Neural crest cell (in vitro differentiated cells): ENCODE results near the gene CD47. TPM values are rescaled to one million over a fixed set of nuclear protein-coding genes. Genes with fewer than 3 reads are reported as not detected.

Experiments used
- DNase-seq: peaks from one replicate; pipeline ENCODE4 v3.0.0; 2021; ENCODE audit warnings: low read depth, mixed read lengths, low spot score
- H3K27ac Mint-ChIP-seq: one replicate; pipeline ENCODE4 v1.8.0; 2021; ENCODE audit warnings: mild to moderate bottlenecking, mixed read lengths; ENCODE audit not compliant: unreplicated experiment
- H3K27me3 Mint-ChIP-seq: 2 replicates; pipeline ENCODE4 v1.8.0; 2021; ENCODE audit warnings: low read depth, mild to moderate bottlenecking, mixed read lengths
- H3K36me3 Mint-ChIP-seq: 2 replicates; pipeline ENCODE4 v1.8.0; 2021; ENCODE audit warnings: low read depth, mild to moderate bottlenecking, mixed read lengths
- H3K4me1 Mint-ChIP-seq: 2 replicates; pipeline ENCODE4 v1.8.0; 2021; ENCODE audit warnings: mixed read lengths
- H3K4me3 Mint-ChIP-seq: one replicate; pipeline ENCODE4 v1.8.0; 2021; ENCODE audit warnings: mild to moderate bottlenecking, mixed read lengths
- H3K9me3 Mint-ChIP-seq: 2 replicates; pipeline ENCODE4 v1.8.0; 2021; ENCODE audit warnings: mixed read lengths
- CTCF ChIP-seq: fragments of 200-600 bp; sonication (generic); conservative IDR thresholded peaks from 2 replicates; pipeline ENCODE4 v1.5.0; 2021; ENCODE audit warnings: antibody characterized with exemption, mild to moderate bottlenecking
- total RNA-seq: library from RNA; stranded (reverse); gene quantifications from 2 replicates; pipeline ENCODE4 v1.2.1, GENCODE V29; 2021

The CD47 gene
- total RNA-seq, 1 donor from 2014 or later = 48.3 TPM

GRCh38 chr3:108001457-108001856 lies 89.4 kb downstream of the CD47 start:
- no peak for TF ChIP-seq CTCF
- no peaks in the 10 kb centered on the region for H3K36me3 Mint-ChIP-seq
- H3K4me1 Mint-ChIP-seq = peaks cover 10% of the 10 kb centered on the region
- H3K27me3 Mint-ChIP-seq = no peaks in the 10 kb centered on the region
- no peak overlapping the region for H3K4me3 Mint-ChIP-seq
- no peak for DNase-seq
- peaks cover 5% of the 10 kb centered on the region for H3K9me3 Mint-ChIP-seq
- no peak overlapping the region for H3K27ac Mint-ChIP-seq

- H3K4me3 Mint-ChIP-seq = no peak overlapping the region
- H3K4me1 Mint-ChIP-seq = peaks cover 17% of the 10 kb centered on the region
- H3K27ac Mint-ChIP-seq = no peak overlapping the region
- H3K27me3 Mint-ChIP-seq = no peaks in the 10 kb centered on the region
- no peak for TF ChIP-seq CTCF
- peaks cover 5% of the 10 kb centered on the region for H3K9me3 Mint-ChIP-seq
- no peak for DNase-seq
- H3K36me3 Mint-ChIP-seq = no peaks in the 10 kb centered on the region
These were observed 91.5 kb downstream of the CD47 start for GRCh38 chr3:107999215-107999775.

GRCh38 chr3:107997671-107998070 lies 93.2 kb downstream of the CD47 start:
- no peak overlapping the region for H3K4me3 Mint-ChIP-seq
- H3K27me3 Mint-ChIP-seq = no peaks in the 10 kb centered on the region
- DNase-seq = no peak
- TF ChIP-seq CTCF = no peak
- no peaks in the 10 kb centered on the region for H3K36me3 Mint-ChIP-seq
- peaks cover 5% of the 10 kb centered on the region for H3K9me3 Mint-ChIP-seq
- peaks cover 17% of the 10 kb centered on the region for H3K4me1 Mint-ChIP-seq
- H3K27ac Mint-ChIP-seq = no peak overlapping the region

- no peak for TF ChIP-seq CTCF
- Mint-ChIP-seq H3K36me3 (no peaks in the 10 kb centered on the region), H3K4me1 (peaks cover 17% of the 10 kb centered on the region), H3K4me3 (no peak overlapping the region), H3K9me3 (peaks cover 5% of the 10 kb centered on the region), H3K27me3 (no peaks in the 10 kb centered on the region), H3K27ac (no peak overlapping the region)
- no peak for DNase-seq
These were observed 95.0 kb downstream of the CD47 start for GRCh38 chr3:107995823-107996222.

GRCh38 chr3:107994956-107995715 lies 95.7 kb downstream of the CD47 start:
- no peaks in the 10 kb centered on the region for H3K27me3 Mint-ChIP-seq
- H3K36me3 Mint-ChIP-seq = no peaks in the 10 kb centered on the region
- H3K4me3 Mint-ChIP-seq = no peak overlapping the region
- H3K9me3 Mint-ChIP-seq = peaks cover 3% of the 10 kb centered on the region
- H3K4me1 Mint-ChIP-seq = peaks cover 20% of the 10 kb centered on the region
- no peak for DNase-seq
- no peak overlapping the region for H3K27ac Mint-ChIP-seq
- no peak for TF ChIP-seq CTCF
